Measurements from ENCODE around the gene COG2.
"Not testable (repeated sequence)": the region's sequence is repeated elsewhere in the genome, so short reads cannot be mapped to it uniquely, and the experiment has no call there.

Gene COG2, protein sequence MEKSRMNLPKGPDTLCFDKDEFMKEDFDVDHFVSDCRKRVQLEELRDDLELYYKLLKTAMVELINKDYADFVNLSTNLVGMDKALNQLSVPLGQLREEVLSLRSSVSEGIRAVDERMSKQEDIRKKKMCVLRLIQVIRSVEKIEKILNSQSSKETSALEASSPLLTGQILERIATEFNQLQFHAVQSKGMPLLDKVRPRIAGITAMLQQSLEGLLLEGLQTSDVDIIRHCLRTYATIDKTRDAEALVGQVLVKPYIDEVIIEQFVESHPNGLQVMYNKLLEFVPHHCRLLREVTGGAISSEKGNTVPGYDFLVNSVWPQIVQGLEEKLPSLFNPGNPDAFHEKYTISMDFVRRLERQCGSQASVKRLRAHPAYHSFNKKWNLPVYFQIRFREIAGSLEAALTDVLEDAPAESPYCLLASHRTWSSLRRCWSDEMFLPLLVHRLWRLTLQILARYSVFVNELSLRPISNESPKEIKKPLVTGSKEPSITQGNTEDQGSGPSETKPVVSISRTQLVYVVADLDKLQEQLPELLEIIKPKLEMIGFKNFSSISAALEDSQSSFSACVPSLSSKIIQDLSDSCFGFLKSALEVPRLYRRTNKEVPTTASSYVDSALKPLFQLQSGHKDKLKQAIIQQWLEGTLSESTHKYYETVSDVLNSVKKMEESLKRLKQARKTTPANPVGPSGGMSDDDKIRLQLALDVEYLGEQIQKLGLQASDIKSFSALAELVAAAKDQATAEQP

DNA sequence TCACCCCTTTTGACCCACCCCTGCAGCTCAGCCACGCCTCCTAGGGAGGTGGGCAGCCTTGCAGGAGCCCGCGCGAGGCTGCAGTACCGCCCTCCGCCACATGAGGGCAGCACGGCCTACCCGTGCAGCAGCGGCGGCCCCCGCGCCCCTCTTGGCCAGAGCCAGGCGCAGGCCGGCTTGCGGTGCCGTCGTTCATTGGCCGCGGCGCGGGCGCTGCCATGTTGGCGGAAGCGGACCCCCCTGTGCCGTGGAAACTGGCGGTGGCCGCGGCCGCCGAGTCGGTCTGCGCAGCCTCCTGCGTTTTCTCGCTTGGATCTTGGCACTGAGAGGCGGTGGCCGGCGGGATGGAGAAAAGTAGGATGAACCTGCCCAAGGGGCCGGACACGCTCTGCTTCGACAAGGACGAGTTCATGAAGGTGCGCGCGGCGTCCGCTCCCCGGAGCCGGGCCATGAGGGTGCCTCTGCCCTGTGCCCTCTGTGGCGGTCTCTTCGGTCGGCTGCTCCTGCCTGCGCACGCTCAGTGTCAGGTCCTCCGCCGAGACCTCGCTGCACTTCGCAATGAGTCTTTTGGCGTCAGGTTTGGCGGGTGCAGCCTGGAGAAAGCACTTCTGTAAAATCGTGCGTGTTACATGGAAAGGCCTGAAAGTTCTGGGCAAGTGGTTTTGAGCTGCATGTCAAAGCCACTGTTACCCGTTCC lies at the start of gene COG2:
Gene COG2, plus strand, starts transcription at position 219 of the 697 bp plus-strand sequence. Its CDS starts 126 bp downstream, at position 345.
- peak; percentile 95 for DNase-seq

DNA sequence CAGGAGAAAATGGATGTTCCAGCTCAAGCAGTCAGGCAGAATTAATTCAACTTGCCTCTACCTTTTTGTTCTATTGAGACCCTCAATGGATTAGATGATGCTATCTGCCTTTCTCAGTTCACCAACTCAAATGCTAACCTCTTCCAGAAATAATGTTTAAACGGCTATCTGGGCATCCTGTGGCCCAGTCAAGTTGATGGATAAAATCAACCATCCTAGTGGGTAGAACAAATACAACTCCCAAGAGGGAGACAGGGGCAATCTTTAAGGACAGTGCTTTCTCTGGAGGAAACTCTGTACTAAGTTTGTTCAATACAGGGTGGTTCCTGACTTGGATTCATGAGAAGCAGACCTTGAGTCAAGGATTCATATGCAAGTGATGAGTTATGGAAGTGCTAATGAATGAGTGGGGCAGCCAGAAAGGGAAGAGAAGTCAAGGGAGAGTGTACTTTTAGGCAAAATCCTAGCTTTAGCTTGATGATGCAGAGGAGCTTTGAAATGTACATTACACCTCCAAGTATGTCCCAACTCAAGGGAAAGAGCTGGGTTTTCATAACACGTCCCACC lies 49.4 kb upstream of the COG2 start:
- no peak for DNase-seq

DNA sequence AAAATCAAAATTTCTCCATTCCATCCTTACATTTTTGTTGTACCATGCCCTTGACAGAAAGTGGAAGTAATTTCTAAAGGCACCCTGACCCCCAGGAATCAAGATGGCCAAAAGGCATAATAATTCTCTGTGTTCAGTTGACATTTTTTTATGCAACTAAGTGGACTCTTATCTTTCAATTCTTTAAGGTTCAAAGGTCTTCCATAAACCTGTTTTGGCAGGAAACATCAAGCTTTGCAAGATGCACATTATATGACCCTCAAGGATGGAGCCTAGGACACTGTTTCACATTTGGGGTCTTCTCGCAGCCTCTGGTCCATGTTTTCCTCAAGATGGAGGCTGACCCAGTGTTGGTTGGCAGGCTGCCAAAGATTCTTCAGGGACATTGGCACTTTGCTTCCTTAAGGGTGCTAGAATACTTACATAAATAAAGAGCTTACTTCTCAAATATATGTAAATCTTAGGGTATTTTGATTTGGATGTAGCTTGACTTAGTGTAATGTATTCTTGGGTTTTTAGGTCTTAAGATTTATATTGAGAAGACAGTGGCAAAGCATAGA lies 48.0 kb upstream of the COG2 start:
- DNase-seq = no peak

DNA sequence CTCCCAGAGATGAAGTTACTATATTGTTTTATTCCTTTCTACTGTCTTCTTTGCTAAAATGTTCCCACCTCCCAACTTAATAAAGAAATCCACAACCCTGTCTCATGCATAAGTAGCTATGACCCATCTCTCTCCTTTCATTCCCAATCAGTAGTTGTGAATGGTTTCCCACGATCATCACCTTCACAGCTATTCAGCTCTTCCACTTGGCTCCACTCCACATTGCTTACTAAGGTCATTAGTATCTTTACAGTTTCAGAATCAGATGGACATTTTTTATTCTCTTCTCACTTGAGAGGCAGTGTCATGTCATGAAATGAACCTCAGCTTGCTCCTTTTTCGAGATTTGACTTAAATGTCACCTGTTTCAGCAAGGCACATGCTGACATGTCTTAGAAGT lies 47.1 kb upstream of the COG2 start:
- DNase-seq = no peak

DNA sequence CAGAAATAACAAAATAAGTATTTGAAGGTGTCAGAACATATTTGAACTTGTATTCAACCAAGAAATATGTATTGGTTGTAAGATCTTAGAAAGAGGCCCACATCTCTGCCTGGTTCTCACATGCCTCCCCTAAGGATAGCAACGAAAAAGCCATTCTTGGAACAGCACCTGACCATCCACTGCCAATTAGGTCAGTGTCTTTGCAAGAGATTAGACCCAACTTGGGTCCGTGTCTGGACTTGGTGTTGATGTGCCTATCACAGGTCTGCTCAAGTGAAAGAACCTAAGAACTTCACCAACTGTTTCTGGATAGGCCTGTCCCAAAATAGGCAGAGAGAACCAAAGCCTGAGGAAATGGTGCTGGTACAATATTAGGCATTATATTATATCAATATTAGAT lies 46.0 kb upstream of the COG2 start:
- no peak for DNase-seq

DNA sequence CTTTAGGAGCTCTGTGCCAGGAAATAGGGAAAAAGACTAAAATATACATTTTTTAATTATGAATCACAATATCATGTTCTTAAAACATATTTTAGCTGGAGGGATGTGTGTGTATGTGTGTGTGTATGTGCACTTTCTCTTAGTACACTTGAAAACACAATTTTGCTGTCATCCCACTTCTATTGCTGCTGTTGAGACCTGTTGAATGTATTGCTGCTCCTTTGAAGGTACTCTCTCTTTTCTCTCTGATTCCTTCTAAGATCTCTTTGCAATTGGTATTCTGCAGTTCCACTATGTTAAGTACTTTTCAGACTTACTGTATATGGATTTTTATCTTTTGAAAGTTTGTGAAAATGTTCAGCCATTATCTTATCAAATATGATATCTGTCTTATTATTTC lies 43.5 kb upstream of the COG2 start:
- DNase-seq = no peak

DNA sequence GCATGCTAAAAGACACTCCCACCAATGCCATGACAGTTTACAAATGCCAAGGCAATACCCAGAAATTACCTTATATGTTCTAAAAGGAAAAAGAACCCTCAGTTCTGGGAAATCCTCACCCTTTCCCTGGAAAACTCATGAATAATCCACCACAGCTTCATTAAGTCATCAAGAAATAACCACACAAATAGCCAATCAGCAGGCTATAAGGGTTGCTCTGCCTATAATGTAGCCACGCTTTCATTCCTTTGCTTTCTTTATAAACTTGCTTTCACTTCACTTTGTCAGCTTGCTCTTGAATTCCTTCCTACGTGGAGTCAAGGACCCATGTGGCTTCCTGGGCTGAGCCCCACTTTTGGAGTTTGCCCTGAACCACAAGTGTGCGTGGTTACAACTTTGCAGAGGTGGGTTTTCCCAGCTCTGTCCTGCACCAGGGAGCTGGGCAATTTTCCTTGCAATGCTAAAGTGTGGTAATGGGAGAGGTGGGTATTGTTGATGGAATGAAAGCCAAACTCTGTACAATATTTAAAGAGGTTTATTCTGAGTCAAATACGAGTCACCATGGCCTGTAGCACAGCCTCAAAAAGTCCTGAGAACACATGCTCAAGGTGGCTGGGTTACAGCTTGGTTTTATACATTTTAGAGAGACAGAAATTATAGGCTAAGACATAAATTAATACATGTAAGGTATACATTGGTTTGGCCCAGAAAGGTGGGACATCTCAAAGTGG lies 42.2 kb upstream of the COG2 start:
- DNase-seq = no peak

DNA sequence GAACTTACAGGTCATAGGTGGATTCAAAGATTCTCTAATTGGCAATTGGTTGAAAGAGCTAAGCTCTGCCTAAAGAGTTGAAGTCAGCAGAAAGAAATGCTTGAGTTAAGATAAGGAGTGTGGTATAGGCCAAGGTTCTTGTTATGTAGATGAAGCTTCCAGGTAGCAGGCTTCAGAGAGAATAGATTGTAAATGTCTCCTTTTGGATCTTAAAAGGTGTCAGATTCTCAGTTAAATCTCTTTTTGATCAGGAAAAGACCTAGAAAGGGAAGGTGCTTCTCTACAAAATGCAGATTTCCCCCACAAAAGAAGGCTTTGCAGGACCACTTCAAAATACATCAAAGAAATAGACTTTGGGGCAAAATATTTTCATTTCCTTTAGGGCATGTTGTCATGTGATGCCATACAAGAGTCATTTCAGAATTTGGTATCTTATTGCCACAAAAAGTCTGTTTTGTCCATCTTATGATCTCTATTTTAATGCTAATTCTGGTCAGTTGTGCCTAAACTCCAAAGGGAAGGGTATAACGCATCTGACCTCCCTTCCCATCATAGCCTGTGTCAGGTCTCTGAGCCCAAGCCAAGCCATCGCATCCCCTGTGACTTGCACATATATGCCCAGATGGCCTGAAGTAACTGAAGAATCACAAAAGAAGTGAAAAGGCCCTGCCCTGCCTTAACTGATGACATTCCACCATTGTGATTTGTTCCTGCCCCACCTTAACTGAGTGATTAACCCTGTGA lies 41.5 kb upstream of the COG2 start:
- not testable (repeated sequence) for DNase-seq

DNA sequence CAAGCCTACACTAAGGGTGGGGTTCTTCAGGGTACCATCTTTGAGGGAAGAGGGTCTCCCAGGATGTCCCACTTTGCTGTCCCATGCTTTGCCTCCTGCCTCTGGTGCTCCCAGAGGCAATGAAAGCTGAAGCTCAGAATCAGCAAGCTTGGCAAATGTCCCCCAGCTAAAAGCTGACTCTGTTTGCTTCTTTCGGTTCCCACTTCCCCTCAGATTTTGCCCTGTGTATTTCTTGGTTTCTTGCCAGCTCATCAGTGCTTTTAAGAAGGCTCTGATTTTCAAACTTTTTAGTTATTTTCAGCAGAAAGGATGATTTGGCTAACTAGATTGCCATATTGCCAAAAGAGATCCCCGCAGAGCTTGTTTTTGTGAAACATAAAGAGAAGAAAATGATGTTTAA lies 33.1 kb upstream of the COG2 start:
- DNase-seq = no peak

DNA sequence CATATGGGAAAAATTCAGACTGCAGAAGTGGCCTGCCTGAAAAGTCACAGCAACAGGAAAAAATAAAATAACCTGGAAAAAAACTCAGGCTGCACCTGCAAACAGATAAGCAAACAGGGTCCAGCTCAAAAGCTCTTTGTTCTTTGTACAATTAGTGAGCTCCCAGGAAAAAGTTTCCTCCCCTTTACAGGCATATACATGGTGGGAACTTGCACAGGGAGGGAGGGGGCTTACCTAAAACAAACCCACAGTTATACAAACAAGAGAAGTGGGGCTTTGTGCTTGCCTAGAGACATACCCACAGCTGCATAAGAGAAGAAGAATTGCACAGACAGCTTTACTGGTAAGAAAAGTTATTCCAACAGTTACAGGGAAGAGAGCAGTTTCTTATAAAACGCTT lies 31.7 kb upstream of the COG2 start:
- DNase-seq = no peak

DNA sequence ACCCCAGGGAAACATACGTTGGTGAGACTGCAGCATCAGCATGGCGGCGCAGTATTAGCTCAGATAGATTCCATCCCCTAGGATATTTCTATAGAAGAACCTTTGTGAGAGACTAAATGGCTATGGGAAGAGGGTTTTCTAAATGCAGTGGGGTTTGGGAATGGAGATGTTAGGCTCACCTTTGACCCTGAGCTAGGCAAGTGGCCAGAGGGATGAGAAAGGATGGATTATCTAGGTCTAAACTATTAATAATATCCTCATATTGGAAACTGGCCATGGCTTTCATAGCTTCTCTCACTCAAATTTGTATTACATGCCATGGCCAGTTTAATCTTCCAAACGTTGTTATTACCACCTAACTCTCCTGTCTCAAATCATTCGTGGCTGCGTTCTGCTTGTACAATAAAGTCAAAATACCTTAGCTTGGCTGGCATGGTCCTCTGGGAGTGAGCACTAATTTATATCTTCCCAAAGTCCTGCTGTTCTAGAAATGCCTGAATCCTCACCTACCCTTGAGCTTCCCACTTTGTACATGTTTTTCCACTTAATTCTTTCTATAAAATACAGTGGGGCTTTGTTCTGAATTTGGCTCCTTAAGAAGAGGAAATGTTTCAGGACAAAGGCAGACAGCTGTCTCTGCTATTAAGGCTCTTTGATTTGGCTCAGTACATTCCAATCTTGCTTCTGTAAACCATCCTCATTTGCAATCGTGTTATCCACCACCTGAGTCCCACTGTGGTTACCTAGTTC lies 31.0 kb upstream of the COG2 start:
- no peak for DNase-seq

DNA sequence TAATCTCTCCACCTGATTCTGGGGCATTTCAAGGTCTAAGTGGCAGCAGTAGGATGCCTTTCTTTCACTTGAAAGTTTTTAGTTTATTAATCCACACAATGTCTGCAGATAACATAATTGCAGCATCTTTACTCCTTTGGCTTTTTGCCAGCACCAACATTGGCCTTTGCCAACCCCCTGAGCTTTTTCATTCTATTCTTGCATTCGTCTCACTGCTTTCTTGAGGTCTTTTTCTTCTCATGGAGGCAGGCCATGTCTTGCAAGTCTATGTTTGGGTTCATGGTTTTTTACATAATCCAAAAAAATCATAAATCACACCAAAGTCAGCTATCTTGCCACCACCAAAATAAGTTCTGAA lies 30.4 kb upstream of the COG2 start:
- no peak for DNase-seq

DNA sequence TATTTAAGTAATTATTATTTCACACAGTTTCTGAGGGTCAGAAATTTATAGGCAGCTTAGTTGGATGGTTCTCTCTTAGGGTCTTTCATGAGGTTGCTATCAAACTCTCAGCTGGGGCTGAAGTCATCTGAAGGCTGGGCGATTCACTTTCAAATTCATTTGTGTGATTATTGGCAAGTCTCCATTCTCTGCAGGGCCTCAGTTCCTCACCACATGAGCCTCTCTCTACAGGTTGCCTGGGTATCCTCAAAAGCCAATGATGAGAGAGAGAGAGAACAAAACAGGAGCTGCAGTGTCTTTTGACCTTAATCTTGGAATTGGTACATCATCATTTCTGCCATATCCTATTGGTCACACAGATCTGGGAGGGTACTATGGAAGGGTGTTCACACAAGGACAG lies 29.6 kb upstream of the COG2 start:
- DNase-seq = no peak

DNA sequence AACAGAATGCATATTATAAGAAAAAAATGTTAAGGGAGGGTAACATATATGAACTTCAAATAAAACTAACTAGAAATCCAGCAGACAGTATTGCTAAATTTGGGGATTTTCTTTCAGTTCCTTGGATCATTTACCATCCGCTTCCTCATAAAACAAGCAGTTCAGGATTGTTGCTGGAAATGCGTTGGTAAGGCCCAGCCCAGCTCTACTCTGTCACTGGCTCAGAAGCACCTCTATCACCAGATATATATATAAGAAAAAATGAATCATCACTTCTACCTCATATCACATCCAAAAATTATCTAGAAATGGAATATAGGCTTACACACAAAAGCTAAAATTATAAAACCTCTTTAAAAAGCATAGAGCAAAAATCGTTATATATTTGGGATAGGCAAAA lies 28.2 kb upstream of the COG2 start:
- no peak for DNase-seq

DNA sequence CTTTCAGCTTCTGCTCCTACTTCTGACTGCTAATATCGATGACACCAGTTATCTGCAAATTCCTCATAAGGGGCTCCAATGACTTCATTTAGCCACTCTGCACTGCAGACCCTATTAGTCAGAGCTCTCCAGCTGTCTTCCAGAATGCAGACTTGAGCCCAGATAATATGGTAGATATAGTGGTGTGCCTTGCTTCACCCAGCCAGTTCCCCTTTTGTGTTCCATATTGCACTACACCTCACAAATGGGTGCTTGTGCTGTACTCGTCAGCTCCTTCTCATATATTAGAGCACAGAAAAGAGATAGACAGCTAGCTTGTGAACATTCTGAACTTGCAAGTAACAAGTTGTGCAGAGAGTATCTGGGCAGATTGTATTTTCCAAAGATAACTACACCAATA lies 23.7 kb upstream of the COG2 start:
- no peak for DNase-seq

DNA sequence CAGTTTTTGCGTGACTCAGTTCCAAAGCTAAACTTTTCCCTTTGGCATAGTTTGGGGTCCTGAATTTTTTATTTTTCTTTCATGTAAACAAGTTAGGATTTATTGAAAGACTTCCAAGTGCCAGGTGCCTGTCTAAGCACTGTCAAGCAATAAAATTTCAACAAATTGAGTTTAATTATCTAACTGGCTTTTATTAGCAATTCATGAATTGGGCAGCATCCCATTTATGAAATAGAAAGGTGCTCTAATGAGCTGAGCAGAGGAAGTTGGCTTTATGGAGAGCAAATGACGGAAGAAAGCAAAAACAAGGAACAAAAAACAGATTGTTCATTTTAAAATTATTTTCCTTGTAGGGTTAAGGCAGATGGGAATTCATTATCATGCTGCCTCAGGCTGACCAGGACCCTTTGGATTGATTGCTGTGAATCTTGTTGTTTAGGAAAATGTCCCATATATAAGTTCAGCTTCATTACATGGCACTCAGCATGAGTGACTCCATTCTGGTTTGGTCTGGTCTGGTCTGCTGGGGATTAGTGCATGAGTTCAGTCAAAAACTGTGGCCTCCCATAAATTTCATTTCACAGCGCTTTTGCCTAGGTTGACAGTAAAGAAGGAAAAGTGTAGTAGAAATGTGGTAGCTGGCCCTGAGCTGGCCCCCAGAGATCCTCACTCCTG lies 21.5 kb upstream of the COG2 start:
- DNase-seq = no peak

DNA sequence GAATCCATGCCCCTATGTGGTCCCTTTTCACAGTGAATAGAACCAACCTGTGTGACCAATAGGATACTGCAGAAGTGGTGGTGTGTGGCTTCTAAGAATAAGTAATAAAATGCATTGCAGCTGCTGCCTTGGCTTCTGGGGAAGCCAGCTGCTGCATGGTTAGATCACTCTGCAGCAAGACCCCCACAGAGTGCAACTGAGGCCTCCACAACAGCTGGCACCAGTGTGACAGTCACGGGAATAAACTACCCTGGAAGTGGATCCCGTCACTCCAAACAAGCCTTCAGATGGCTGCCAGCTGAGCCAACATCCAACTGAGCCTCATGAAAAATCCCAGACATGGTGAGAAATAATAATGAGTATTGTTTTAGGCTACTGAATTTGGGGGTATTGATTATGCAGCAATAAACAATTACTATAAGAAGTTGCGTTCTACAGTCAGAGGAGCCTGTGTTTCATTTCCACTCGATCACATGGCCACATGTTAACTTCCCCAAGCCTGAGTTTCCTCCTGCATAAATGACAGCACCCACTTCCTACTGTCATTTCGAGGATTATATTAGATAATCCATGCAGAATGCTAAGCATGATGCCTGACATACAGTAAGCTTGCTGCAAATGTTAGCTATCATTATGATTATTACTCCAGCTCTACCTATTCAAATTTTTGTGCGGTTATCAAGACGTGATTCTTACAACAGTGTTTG lies 20.8 kb upstream of the COG2 start:
- no peak for DNase-seq

DNA sequence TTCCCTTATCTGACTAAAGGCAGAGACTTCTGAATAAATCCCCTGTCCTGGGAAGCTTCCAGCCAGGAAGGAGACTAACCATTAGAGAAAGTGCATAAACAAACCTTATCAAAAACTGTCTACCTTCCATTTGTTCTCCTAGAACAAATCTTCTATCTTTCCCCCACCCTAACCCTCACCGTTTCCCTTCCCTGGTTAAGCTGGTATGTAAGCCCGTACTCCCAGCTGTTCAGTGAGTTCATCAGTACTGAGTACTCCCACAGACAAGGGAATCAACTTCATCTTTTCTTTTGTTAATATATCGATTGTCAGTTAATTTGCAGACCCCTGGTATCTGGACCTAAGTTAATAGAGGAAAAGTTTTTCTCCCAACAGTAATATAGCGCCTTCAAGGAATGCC lies 20.1 kb upstream of the COG2 start:
- no peak for DNase-seq

DNA sequence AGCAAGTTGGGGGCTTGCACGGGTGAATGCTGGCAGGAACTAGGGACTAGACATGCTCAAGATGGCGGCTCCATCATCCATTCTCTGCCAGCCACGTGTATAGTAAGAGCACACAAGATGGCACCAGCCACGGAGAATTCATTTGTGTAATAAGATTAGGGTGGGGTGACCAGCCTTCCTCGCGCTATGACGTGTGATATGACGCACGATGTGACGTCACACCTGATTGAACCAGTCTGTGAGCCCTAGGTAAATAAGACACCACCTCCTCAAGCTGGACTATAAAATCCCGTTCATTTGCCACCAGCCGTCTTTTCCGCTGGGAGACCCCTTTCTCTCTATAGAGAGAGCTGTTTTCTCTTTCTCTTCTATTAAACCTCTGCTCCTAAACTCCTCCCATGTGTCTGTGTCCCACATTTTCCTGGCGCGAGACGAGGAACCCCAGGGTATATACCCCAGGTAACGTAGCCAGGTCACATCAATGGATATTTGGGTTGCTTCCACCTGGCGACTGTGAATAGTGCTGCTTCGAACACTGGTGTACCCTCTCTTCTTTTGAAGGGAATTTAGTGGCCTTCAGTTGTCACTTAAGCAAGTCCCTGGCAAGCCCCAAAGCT lies 18.1 kb upstream of the COG2 start:
- DNase-seq = no peak
